Stomach (tissue), 9 donors: Measurements from ENCODE around the gene TCF3. TPM values are rescaled to one million over a fixed set of nuclear protein-coding genes. Genes with fewer than 3 reads are reported as not detected.

ENCODE experiments used
- DNase-seq, 2 donors: peaks; one replicate each; pipeline versions ENCODE4 v3.0.0 to v3.0.0-alpha.2; 2013 to 2019
- H3K27ac ChIP-seq, 5 donors: fragments of 200-600 bp in 4 of 5; sonication (generic) in 4 of 5; one replicate each; pipeline ENCODE4 v1.5.1; 2013 to 2019; ENCODE audit warnings: mild to moderate bottlenecking in 1 of 5, moderate library complexity in 1 of 5
- H3K27me3 ChIP-seq, 3 donors: fragments of 200-600 bp; sonication (generic); one replicate each; pipeline ENCODE4 v1.5.1; 2017 to 2019; ENCODE audit warnings: mixed run types in 1 of 3
- H3K36me3 ChIP-seq, 4 donors: fragments of 200-600 bp; sonication (generic); 1 replicate in 3 of 4; 2 replicates in 1 of 4; pipeline ENCODE4 v1.5.1; 2016 to 2019
- H3K4me1 ChIP-seq, 4 donors: fragments of 200-600 bp; sonication (generic); one replicate each; pipeline ENCODE4 v1.5.1; 2016 to 2019
- H3K4me3 ChIP-seq, 4 donors: fragments of 200-600 bp; sonication (generic) in 3 of 4; one replicate each; pipeline ENCODE4 v1.5.1; 2016 to 2019; ENCODE audit warnings: mild to moderate bottlenecking in 1 of 4
- H3K9me3 ChIP-seq, 4 donors: fragments of 200-600 bp; sonication (generic); one replicate each; pipeline ENCODE4 v1.5.1; 2016 to 2019
- EP300 ChIP-seq: sonication (generic); formaldehyde crosslinking; IDR thresholded peaks from one replicate; pipeline ENCODE4 v1.6.1; 2017; ENCODE audit warnings: antibody characterized with exemption
- POLR2A ChIP-seq, 4 donors: fragments of 450-650 bp; IDR thresholded peaks; one replicate each; pipeline ENCODE4 v1.6.1; 2016; ENCODE audit warnings: antibody characterized with exemption in 4 of 4, control low read depth in 2 of 4, mild to moderate bottlenecking in 1 of 4, moderate library complexity in 1 of 4
- POLR2AphosphoS5 ChIP-seq, 3 donors: sonication (generic); formaldehyde crosslinking; IDR thresholded peaks; one replicate each; pipeline ENCODE4 v1.6.1; 2016; ENCODE audit warnings: antibody characterized with exemption in 3 of 3
- WGBS, 5 donors: extraction: QIAGEN DNeasy Blood & Tissue Kit in 3 of 5; methylation state at CpG; one replicate each; pipeline versions ENCODE4 v1.1.5 to v1.1.7; 2013 to 2018; 5-methylcytosine and 5-hydroxymethylcytosine counted together
- intact Hi-C: fragments of 100-400 bp; cut with DNase I; formaldehyde crosslinking; loops from one replicate; pipeline ENCODE4 v1.15.1; 2023; ENCODE audit warnings: low total_unique reads
- polyA plus RNA-seq, 3 donors: library from polyadenylated mRNA; stranded (reverse); fragments of 200-250 nt; gene quantifications; one replicate each; pipeline ENCODE4 v1.2.3, GENCODE V29; 2013
- small RNA-seq, 4 donors: library from RNA; depleted of rRNA; stranded (forward); fragments of <200 nt; gene quantifications; one replicate each; pipeline ENCODE3, GENCODE V24; 2016
- total RNA-seq, 5 donors: library from RNA; depleted of rRNA; stranded (reverse); fragments of >200 nt; gene quantifications; one replicate each; pipeline versions ENCODE4 v1.1.0 to v1.2.3, GENCODE V29; 2014 to 2016
- TF ChIP-seq, protein P1 (sequence below), 7 experiments: fragments of 450-650 bp in 4 of 7; fragments of 200-600 bp in 3 of 7; sonication (generic) in 3 of 7; IDR thresholded peaks; one replicate each; pipeline ENCODE4 v1.5.1; 2016 to 2019; ENCODE audit warnings: antibody characterized with exemption in 7 of 7, control low read depth in 2 of 7, mild to moderate bottlenecking in 1 of 7
- donor health status: healthy with polysubstance abuse.
- donor health status: Bipolar disorder and iron deficiency.
- donor health status: healthy.

Gene TCF3
- total and polyA plus RNA-seq, 8 donors, result 12.8 to 90.2 (median 34.1) TPM

DNA sequence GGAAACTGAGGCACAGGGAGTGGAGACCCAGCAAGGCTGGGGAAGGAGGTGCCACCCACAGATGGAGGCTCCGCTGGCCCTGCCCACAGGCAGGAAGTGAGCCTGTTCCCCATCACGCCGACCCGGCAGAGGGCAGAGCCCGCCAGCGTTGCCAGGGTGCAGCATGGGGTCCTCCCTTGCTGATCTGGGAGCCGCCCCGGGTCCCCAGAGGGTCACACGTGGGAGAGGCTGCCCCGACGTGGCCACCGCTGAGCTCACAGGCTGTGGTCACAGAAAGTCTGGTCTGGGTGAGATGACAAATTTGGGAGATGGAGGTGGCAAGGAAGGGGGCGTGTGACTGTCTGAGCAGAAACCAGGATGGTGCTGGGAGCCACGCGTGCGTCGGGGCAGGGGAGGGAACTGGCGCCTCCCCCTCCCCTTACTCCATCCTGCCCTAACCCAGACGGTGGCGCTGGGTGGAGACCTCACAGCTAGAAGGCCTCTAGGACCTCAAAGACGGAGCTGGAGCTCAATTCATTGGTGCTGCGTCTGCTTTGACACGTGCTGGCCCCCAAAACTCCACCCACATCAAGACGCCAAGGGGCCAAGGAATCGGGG, 92.0 kb downstream of the TCF3 start:
- 59 to 83% (median 69%) methylated on average over 19 to 25 of the region's 25 CpGs for WGBS, 5 donors
- no peak overlapping the region for H3K4me3 ChIP-seq
- intact Hi-C loops, result no loop called here
- no peak overlapping the region for H3K27ac ChIP-seq
- H3K9me3 ChIP-seq, result no peaks in the 10 kb centered on the region
- TF ChIP-seq, protein P1, sequence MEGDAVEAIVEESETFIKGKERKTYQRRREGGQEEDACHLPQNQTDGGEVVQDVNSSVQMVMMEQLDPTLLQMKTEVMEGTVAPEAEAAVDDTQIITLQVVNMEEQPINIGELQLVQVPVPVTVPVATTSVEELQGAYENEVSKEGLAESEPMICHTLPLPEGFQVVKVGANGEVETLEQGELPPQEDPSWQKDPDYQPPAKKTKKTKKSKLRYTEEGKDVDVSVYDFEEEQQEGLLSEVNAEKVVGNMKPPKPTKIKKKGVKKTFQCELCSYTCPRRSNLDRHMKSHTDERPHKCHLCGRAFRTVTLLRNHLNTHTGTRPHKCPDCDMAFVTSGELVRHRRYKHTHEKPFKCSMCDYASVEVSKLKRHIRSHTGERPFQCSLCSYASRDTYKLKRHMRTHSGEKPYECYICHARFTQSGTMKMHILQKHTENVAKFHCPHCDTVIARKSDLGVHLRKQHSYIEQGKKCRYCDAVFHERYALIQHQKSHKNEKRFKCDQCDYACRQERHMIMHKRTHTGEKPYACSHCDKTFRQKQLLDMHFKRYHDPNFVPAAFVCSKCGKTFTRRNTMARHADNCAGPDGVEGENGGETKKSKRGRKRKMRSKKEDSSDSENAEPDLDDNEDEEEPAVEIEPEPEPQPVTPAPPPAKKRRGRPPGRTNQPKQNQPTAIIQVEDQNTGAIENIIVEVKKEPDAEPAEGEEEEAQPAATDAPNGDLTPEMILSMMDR (IDR thresholded peaks at IDR 0.05), result no peak
- no peak for TF ChIP-seq POLR2AphosphoS5 (IDR thresholded peaks at IDR 0.05)
- TF ChIP-seq EP300, result no peak
- no peak for TF ChIP-seq POLR2A (IDR thresholded peaks at IDR 0.05)
- H3K4me1 ChIP-seq, result peaks cover 0 to under 1% (median 0%) of the 10 kb centered on the region in 4 donors
- no peak for DNase-seq
- no peaks in the 10 kb centered on the region for H3K27me3 ChIP-seq
- H3K36me3 ChIP-seq, result peaks cover 3 to 32% (median 19%) of the 10 kb centered on the region in 4 donors

Small RNAs within 50 kb of the gene (small RNA-seq; reads per million reads assigned to genes)
- gene AC005943.2 (0 reads per million in 4 donors), gene RN7SL477P (0 reads per million in 4 donors), gene RNU6-1223P (0 reads per million in 4 donors)

Other genes starting within 250 kb of the TCF3 start
- gene DAZAP1, start 245.0 kb downstream of the TCF3 start, total RNA-seq, result 100 to 1,000 TPM in 1 of 5 donors, 10 to 100 TPM in 4; 21.4 to 124 (median 42.5) TPM
- 10 to 100 TPM; 55.9 to 68.1 (median 63.4) TPM for gene DAZAP1, start 245.0 kb downstream of the TCF3 start, polyA plus RNA-seq
- gene RPS15, start 214.2 kb downstream of the TCF3 start, total RNA-seq, result 1,000 to 10,000 TPM in 4 of 5 donors, 100 to 1,000 TPM in 1; 428 to 2,471 (median 1,694) TPM
- gene RPS15, start 214.2 kb downstream of the TCF3 start, polyA plus RNA-seq, result 1,000 to 10,000 TPM; 2,846 to 4,539 (median 3,866) TPM
- gene APC2, start 202.5 kb downstream of the TCF3 start, total RNA-seq, result 1 to 10 TPM in 2 of 5 donors, under 1 TPM in 2, not detected in 1; 0.58 to 3.5 (median 2.0) TPM
- gene APC2, start 202.5 kb downstream of the TCF3 start, polyA plus RNA-seq, result under 1 TPM; 0.10 to 0.31 (median 0.15) TPM
- 10 to 100 TPM in 4 of 5 donors, 1 to 10 TPM in 1; 5.4 to 84.3 (median 21.3) TPM for gene C19orf25, start 173.4 kb downstream of the TCF3 start, total RNA-seq
- gene C19orf25, start 173.4 kb downstream of the TCF3 start, polyA plus RNA-seq, result 10 to 100 TPM; 25.4 to 34.9 (median 32.7) TPM
- 10 to 100 TPM in 2 of 5 donors, 1 to 10 TPM in 1, not detected in 2; 1.7 to 26.8 (median 19.7) TPM for gene PCSK4, start 162.3 kb downstream of the TCF3 start, total RNA-seq
- gene PCSK4, start 162.3 kb downstream of the TCF3 start, polyA plus RNA-seq, result 1 to 10 TPM; 2.7 to 5.0 (median 3.2) TPM
- gene REEP6, start 161.4 kb downstream of the TCF3 start, total RNA-seq, result 10 to 100 TPM in 1 of 5 donors, 1 to 10 TPM in 1, not detected in 3; 3.7 to 24.3 TPM
- gene REEP6, start 161.4 kb downstream of the TCF3 start, polyA plus RNA-seq, result 10 to 100 TPM in 1 of 3 donors, 1 to 10 TPM in 2; 3.5 to 10.1 (median 6.1) TPM
- 10 to 100 TPM in 1 of 5 donors, 1 to 10 TPM in 2, not detected in 2; 1.7 to 29.5 (median 1.8) TPM for gene ADAMTSL5, start 139.6 kb downstream of the TCF3 start, total RNA-seq
- gene ADAMTSL5, start 139.6 kb downstream of the TCF3 start, polyA plus RNA-seq, result 1 to 10 TPM; 1.1 to 5.6 (median 1.4) TPM
- not detected for gene PLK5, start 128.5 kb downstream of the TCF3 start, total RNA-seq
- under 1 TPM in 2 of 3 donors, not detected in 1; 0.12 to 0.80 TPM for gene PLK5, start 128.5 kb downstream of the TCF3 start, polyA plus RNA-seq
- gene MEX3D, start 84.3 kb downstream of the TCF3 start, total RNA-seq, result 10 to 100 TPM in 3 of 5 donors, 1 to 10 TPM in 2; 9.4 to 90.4 (median 20.1) TPM
- gene MEX3D, start 84.3 kb downstream of the TCF3 start, polyA plus RNA-seq, result 10 to 100 TPM in 1 of 3 donors, 1 to 10 TPM in 2; 4.9 to 11.8 (median 7.8) TPM
- gene MBD3, start 59.8 kb downstream of the TCF3 start, total RNA-seq, result 100 to 1,000 TPM in 1 of 5 donors, 10 to 100 TPM in 4; 39.8 to 154 (median 46.2) TPM
- 100 to 1,000 TPM in 1 of 3 donors, 10 to 100 TPM in 2; 53.2 to 107 (median 61.6) TPM for gene MBD3, start 59.8 kb downstream of the TCF3 start, polyA plus RNA-seq
- gene UQCR11, start 47.2 kb downstream of the TCF3 start, total RNA-seq, result 100 to 1,000 TPM in 3 of 5 donors, 10 to 100 TPM in 2; 32.2 to 659 (median 151) TPM
- 100 to 1,000 TPM; 140 to 217 (median 191) TPM for gene UQCR11, start 47.2 kb downstream of the TCF3 start, polyA plus RNA-seq
- gene ONECUT3, start 100.9 kb upstream of the TCF3 start, total RNA-seq, result under 1 TPM in 2 of 5 donors, not detected in 3; 0.29 to 0.37 TPM
- gene ONECUT3, start 100.9 kb upstream of the TCF3 start, polyA plus RNA-seq, result under 1 TPM in 1 of 3 donors, not detected in 2; 0.13 TPM
- 1 to 10 TPM in 1 of 5 donors, not detected in 4; 1.3 TPM for gene ATP8B3, start 159.7 kb upstream of the TCF3 start, total RNA-seq
- gene ATP8B3, start 159.7 kb upstream of the TCF3 start, polyA plus RNA-seq, result 1 to 10 TPM in 1 of 3 donors, under 1 TPM in 2; 0.15 to 1.4 (median 0.31) TPM
- gene REXO1, start 195.9 kb upstream of the TCF3 start, total RNA-seq, result 100 to 1,000 TPM in 1 of 5 donors, 10 to 100 TPM in 4; 10.1 to 164 (median 25.7) TPM
- 10 to 100 TPM; 10.1 to 15.5 (median 15.2) TPM for gene REXO1, start 195.9 kb upstream of the TCF3 start, polyA plus RNA-seq
- gene KLF16, start 211.0 kb upstream of the TCF3 start, total RNA-seq, result 10 to 100 TPM in 2 of 5 donors, 1 to 10 TPM in 2, not detected in 1; 3.5 to 31.9 (median 15.8) TPM
- gene KLF16, start 211.0 kb upstream of the TCF3 start, polyA plus RNA-seq, result 1 to 10 TPM; 5.0 to 7.6 (median 6.6) TPM
- 100 to 1,000 TPM in 1 of 5 donors, 10 to 100 TPM in 4; 25.7 to 177 (median 33.0) TPM for gene ABHD17A, start 232.9 kb upstream of the TCF3 start, total RNA-seq
- gene ABHD17A, start 232.9 kb upstream of the TCF3 start, polyA plus RNA-seq, result 10 to 100 TPM; 73.0 to 76.3 (median 75.5) TPM